NOMO-1 treated with dmso at 0.1 percent for 144 hours (cell line): ENCODE results near the gene CSNK1G2.

ENCODE experiments used
- DNase-seq: peaks from one replicate; lab custom pipeline; 2025; ENCODE audit not compliant: unreplicated experiment; lab: John Stamatoyannopoulos, UW

CSNK1G2 gene

DNA sequence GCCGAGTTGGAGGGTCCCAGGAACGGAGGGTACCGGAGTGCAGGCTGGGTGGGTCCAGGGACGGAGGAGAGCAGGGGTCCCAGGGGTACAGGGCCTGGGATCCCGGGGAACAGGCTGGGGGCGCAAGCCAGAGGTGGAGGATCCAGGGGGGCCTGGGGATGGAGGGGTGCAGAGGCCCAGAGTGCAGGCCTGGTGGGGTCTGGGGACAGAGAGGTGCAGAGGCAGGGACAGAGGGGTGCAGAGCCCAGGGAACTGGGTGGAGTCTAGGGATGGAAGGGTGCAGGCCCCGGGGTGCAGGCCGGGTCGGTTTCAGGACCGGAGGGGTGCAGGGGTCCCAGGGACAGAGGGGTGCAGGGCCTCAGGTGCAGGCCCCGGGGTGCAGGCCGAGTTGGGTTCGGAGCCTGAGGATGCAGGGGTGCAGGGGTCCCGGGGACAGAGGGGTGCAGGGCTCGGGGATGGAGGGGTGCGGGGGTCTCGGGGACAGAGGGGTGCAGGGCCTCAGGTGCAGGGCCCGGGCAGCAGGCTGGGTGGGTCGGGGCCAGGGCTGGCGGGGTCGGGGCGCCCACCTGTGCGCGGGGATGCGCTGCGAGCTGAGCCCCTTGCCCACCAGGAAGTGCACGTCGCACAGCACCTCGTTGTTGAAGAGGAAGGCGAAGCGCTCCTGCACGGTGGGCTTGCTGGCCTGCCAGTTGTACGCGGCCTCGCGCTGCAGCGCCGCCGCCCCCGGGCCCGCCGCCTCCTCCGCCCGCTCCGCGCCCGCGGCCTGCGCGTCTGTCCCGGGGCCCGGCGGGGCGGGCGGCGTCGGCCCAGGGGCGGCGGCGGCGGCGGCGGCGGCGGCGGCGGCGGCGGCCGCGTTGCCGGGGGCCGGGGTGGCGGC, 74.0 kb downstream of the CSNK1G2 start:
- peak; percentile 4 for DNase-seq

DNA sequence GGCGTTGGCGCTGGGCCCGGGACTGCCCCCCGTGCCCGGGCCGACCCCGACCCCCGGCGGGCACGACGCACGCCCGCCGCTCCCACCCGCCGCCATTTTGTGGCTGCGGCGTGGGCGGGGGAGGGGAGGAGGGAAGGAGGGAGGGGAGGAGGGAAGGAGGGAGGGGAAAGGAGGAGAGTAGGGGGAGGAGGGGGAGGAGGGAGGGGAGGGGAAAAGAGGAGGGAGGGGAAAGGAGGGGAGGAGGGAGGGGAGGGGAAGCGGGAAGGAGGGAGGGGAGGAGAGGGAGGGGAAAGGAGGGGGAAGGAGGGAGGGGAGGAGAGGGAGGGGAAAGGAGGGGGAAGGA, 74.6 kb downstream of the CSNK1G2 start, which contains the start of gene BTBD2:
Gene BTBD2, minus strand, starts transcription at position 107 of the 343 bp plus-strand sequence. Its CDS starts 11 bp downstream, at position 96.
- DNase-seq, result peak; percentile 2

DNA sequence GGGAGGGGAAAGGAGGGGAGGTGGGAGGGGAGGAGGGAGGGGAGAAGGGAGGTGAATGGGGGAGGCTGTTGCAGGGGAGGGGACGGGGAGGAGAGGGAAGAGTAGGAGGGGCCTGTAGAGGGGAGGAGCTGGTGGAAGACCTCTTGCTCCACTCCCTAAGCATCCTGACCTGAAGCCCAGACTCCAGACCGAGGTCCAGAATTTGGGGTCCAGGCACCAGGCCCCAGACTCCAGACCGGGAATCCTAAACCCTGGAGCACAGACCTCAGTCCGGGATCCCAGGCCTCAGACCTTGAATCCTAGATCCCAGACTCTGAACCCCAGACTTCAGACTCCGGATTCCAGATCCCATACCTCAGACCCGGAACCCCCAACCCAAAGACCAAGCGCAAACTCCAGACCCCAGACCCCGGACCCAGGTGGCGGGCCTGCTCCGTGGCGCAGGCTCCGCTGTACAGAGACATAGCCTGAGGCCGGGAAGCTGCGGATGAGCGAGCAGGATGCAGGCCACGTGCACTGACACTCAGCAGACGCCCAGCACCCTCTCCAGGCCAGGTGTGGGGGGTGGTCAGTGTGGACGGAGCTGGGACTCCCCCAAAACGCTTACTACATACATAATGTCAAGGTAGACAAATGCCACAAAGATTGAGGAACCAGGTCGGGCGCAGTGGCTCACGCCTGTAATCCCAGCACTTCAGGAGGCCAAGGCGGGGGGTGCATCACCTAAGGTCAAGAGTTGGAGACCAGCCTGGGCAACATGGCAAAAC, 75.3 kb downstream of the CSNK1G2 start:
- peak; percentile 33 for DNase-seq

DNA sequence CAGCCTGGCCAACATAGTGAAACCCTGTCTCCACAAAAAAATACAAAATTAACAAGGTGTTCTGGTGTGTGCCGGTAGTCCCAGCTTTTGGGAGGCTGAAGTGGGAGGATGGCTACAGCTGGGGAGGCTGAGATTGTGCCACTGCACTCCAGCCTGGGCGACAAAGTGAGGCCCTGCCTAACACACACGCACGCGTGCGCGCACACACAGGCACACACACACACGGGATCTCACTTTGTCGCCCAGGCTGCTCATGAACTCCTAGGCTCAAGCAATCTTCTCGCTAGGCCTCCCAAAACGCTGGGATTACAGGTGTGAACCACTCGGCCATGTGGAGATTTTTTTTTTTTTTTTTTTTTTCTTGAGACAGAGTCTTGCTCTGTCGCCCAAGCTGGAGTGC, 77.8 kb downstream of the CSNK1G2 start:
- DNase-seq, result no peak

DNA sequence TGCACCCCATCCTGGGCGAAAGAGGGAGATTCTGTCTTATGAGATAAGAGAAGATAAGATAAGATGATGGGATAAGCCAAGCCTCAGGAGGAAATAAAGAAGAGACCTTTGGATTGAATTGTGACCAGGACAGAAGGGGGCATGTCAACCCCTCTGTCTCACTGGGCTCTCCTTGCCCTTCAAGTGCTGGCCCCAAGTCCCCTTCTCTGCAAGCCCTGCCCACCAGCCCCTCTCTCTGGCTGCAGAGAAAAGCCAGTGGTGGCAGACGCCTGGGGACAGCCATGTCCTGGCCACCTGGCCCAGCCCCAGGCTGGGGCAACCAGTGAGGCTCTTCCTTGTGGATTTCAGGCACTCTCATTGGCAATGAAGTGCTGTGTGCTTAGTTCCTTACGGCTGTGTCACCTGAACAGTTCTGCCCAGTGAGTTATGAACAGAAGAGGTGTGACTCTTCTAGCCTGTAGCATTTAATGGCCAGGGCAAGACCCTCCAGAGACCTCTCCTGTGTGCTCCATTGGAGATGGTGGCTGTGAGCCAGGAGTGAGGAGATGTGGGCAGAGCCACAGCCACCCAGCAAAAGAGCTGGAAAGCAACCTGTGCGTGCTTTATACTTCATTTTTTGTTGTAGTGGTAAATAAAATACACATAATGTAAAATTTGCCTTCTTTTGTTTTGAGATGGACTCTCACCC, 80.6 kb downstream of the CSNK1G2 start:
- DNase-seq, result no peak

DNA sequence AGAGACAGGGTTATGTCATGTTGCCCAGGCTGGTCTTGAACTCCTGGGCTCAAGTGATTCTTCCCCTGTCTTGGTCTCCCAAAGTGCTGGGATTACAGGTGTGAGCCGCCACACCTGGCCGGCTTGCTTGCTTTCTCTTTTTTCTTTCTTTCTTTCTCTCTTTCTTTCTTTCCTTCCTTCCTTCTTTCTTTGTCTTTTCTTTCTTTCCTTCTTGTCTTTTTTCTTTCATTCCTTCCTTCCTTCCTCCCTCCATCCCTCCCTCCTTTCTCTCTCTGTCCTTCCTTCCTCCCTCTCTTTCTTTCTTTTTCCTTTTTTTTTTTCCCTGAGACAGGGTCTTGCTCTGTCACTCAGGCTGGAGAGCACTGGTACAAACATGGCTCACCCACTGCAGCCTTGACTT, 81.3 kb downstream of the CSNK1G2 start:
- no peak for DNase-seq

DNA sequence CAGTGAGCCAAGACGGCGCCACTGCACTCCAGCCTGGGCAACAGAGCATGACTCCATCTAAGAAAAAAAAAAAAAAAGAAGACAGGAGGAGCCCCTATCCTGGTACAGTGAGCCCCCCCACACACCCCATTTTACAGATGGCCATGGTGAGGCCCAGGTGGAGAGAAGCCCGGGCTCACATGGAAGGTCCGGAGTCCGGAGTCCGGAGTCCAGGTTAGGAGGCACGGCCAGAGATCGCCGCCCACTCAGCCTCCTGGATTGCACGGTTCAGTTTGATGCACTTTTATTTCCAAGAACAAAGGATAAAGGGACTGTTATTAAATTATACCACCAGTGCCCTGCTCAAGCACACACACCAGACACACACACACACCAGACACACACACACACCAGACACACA, 85.8 kb downstream of the CSNK1G2 start:
- DNase-seq, result no peak

DNA sequence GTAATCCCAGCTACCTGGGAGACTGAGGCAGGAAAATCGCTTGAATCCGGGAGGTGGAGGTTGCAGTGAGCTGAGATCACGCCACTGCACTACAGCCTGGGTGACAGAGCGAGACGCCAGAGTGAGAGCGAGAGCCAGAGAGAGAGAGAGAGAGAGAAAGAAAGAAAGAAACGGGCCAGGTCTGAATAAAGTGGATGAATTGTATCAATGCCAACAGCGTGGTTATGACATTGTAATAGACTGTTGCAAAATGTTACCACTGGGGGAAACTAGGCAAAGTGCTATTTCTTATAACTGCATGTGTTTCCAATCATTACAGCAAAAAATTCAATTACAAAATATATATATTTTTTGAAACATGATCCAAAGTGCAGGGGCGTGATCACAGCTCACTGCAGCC, 86.4 kb downstream of the CSNK1G2 start:
- no peak for DNase-seq
